GM10248 (cell line): ENCODE results near the gene GP1BB.

Experiments used
- CTCF ChIA-PET: fragments of 300-600 bp; sonication (Branson Sonifier 250); formaldehyde crosslinking; extraction: SDS; loops from one replicate; lab custom pipeline; 2021; ENCODE audit warnings: antibody characterized with exemption; lab: Yijun Ruan, JAX
- POLR2A ChIA-PET: fragments of 350-650 bp; sonication (Branson Sonifier 250); formaldehyde crosslinking; extraction: SDS; loops from one replicate; lab custom pipeline; 2020; ENCODE audit warnings: antibody characterized with exemption; lab: Yijun Ruan, JAX
- DNase-seq: peaks from one replicate; pipeline ENCODE4 v3.0.0; 2012; ENCODE audit errors: extremely low spot score
- CTCF ChIP-seq: IDR thresholded peaks from 2 replicates; pipeline ENCODE4 v1.5.1; 2012; ENCODE audit warnings: mild to moderate bottlenecking, low read depth; ENCODE audit errors: extremely low read depth, missing control alignments, control extremely low read depth

GP1BB gene

GRCh38 chr22:19739448-19739895 lies 16.1 kb downstream of the GP1BB start:
- no peak for TF ChIP-seq CTCF
- ChIA-PET CTCF (interaction anchor here (0.9 kb wide), 1 partner anchor 9 kb away, joined by 3 read pairs; no protein-coding TSS in a partner anchor), POLR2A (no interaction called here)
- no peak for DNase-seq

GRCh38 chr22:19739911-19740449 lies 16.6 kb downstream of the GP1BB start:
- POLR2A ChIA-PET, result no interaction called here
- DNase-seq, result no peak
- CTCF ChIA-PET, result interaction anchor here (0.9 kb wide), 1 partner anchor 10 kb away, joined by 3 read pairs; no protein-coding TSS in a partner anchor
- TF ChIP-seq CTCF, result no peak

- ChIA-PET POLR2A (no interaction called here), CTCF (interaction anchor here (0.9 to 1.3 kb wide), 3 partner anchors 10 to 207 kb away, joined by 3 to 5 read pairs (median 3); no protein-coding TSS in a partner anchor)
- no peak for TF ChIP-seq CTCF
- DNase-seq, result no peak
These were observed 17.2 kb downstream of the GP1BB start for GRCh38 chr22:19740586-19740985.

- ChIA-PET CTCF (interaction anchor here (0.9 to 1.3 kb wide), 2 partner anchors 170 to 207 kb away, joined by 3 to 5 read pairs; no protein-coding TSS in a partner anchor), POLR2A (no interaction called here)
- no peak for TF ChIP-seq CTCF
- DNase-seq, result no peak
These were observed 17.7 kb downstream of the GP1BB start for GRCh38 chr22:19741053-19741452.

- no peak for DNase-seq
- ChIA-PET CTCF (interaction anchor here (1.0 to 2.4 kb wide), 3 partner anchors 10 to 14 kb away, joined by 3 to 17 read pairs (median 4); no protein-coding TSS in a partner anchor), POLR2A (no interaction called here)
- no peak for TF ChIP-seq CTCF
These were observed 19.1 kb downstream of the GP1BB start for GRCh38 chr22:19742160-19743066.

- ChIA-PET POLR2A (no interaction called here), CTCF (interaction anchor here (1.0 to 2.4 kb wide), 2 partner anchors 12 to 167 kb away, joined by 3 to 17 read pairs; no protein-coding TSS in a partner anchor)
These were observed 19.7 kb downstream of the GP1BB start for GRCh38 chr22:19743081-19743480.

More at GRCh38 chr22:19743081-19743480, 19.7 kb downstream of the GP1BB start:
- TF ChIP-seq CTCF, result no peak
- DNase-seq, result no peak
